IPS DF 19.7 (cell line): Measurements from ENCODE around the gene AOPEP.

Source experiments
- DNase-seq: peaks from one replicate; pipeline ENCODE4 v3.0.0-alpha.2; 2013; ENCODE audit warnings: low read depth, low spot score

The AOPEP gene

GRCh38 chr9:94896512-94896911, 170.0 kb downstream of the AOPEP start:
- DNase-seq, result no peak

GRCh38 chr9:94899464-94900221, 173.1 kb downstream of the AOPEP start:
- no peak for DNase-seq

- no peak for DNase-seq
Observed at GRCh38 chr9:94900222-94901018, 173.9 kb downstream of the AOPEP start.

- DNase-seq, result no peak
Observed at GRCh38 chr9:94901019-94901363, 174.5 kb downstream of the AOPEP start.

GRCh38 chr9:94903961-94904421, 177.5 kb downstream of the AOPEP start:
- no peak for DNase-seq

- no peak for DNase-seq
Observed at GRCh38 chr9:94904806-94905205, 178.3 kb downstream of the AOPEP start.

GRCh38 chr9:94905606-94906005, 179.1 kb downstream of the AOPEP start:
- DNase-seq, result no peak

GRCh38 chr9:94906181-94906580, 179.7 kb downstream of the AOPEP start:
- no peak for DNase-seq

GRCh38 chr9:94906713-94907112, 180.2 kb downstream of the AOPEP start:
- DNase-seq, result no peak

GRCh38 chr9:94907264-94907936, 180.9 kb downstream of the AOPEP start:
- no peak for DNase-seq

GRCh38 chr9:94908011-94908563, 181.6 kb downstream of the AOPEP start:
- no peak for DNase-seq

GRCh38 chr9:94908583-94909249, 182.2 kb downstream of the AOPEP start:
- DNase-seq, result no peak

GRCh38 chr9:94909250-94909894, 182.9 kb downstream of the AOPEP start:
- DNase-seq, result no peak

GRCh38 chr9:94909965-94910730, 183.6 kb downstream of the AOPEP start:
- DNase-seq, result no peak

- DNase-seq, result no peak
Observed at GRCh38 chr9:94911211-94911610, 184.7 kb downstream of the AOPEP start.

- no peak for DNase-seq
Observed at GRCh38 chr9:94911986-94912635, 185.6 kb downstream of the AOPEP start.

- DNase-seq, result no peak
Observed at GRCh38 chr9:94912700-94913249, 186.3 kb downstream of the AOPEP start.

GRCh38 chr9:94913550-94913949, 187.1 kb downstream of the AOPEP start:
- DNase-seq, result no peak
